Left lobe of liver (tissue), 2 donors: ENCODE results near the gene TBC1D3I. TPM values are rescaled to one million over a fixed set of nuclear protein-coding genes. Genes with fewer than 3 reads are reported as not detected.
"Not testable (repeated sequence)": the region's sequence is repeated elsewhere in the genome, so short reads cannot be mapped to it uniquely, and the experiment has no call there.

ENCODE experiments used
- ATAC-seq: fragments of 200-7000 bp; cut with Tn5 transposase; one replicate; pipeline ENCODE4 v1.9.1; 2020; ENCODE audit warnings: mild to moderate bottlenecking, moderate library complexity
- DNase-seq: peaks from one replicate; pipeline ENCODE4 v3.0.0-alpha.2; 2020; ENCODE audit warnings: low spot score
- total RNA-seq: library from RNA; stranded (reverse); gene quantifications from one replicate; pipeline ENCODE4 v1.2.1, GENCODE V29; 2021
- donor health status: DM: no; HTN: no; CAD: no; lungs with moderate emphysema.
- donor health status: DM: no; HTN: yes; CAD: no.

The TBC1D3I gene
- 0.58 TPM for total RNA-seq

DNA sequence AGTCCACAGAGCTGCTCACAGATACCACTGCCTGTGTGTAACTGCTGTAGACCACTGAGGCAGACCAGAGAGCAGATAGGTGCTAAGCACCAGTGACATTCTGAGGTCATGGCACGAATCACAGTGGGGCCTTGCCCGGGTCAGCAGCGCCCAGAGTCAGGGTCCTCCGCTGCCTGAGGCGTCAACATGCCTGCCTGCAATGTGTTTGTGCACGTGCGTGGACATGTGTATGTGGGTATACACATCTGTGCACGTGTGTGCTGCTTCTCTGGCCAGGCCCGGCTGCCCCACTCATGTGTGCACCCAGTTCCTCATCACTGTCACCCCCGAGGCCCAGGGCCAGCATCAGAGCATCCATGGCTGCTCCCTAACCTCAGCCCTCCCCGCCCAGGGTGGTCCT, at the start of gene TBC1D3I:
TBC1D3I (minus strand) TSS at position 101 of the 400 bp plus-strand sequence. CDS start 1,585 bp downstream, outside the sequence.
- not testable (repeated sequence) for ATAC-seq

GRCh38 chr17:36295161-36295560, 30.8 kb upstream of the TBC1D3I start:
- not testable (repeated sequence) for DNase-seq, ATAC-seq

More for the DNA sequence above, at the start of gene TBC1D3I:
- DNase-seq, result not testable (repeated sequence)

DNA sequence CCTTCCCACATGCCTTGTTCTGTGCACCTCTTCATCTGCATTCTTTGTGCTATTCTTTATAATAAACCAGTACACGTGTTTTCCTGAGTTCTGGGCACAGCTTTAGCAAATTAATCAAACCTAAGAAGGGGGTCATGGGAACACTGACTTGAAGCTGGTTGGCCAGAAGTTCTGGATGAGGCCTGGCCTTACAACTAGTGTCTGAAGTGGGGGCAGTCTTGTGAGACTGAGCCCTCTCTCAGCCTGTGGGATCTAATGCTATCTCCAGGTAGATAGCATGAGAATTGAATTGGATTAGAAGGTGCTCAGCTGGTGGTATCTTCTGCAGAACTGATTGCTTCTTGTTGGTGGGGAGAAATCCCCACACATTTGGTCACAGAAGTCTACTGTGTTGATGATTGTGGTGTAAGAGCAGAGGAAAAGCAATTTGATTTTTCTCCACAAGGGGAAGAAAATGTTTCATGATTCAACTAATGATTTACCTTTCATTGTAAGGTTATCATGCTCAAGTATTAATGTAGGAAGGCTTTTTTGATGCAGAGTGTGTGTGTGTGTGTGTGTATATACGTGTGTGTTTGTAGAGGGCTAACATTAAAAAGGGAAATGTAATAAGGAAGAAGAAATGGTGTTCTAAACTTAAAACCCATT, 25.7 kb upstream of the TBC1D3I start:
- DNase-seq, result not testable (repeated sequence)
- peak; percentile 42 for ATAC-seq

GRCh38 chr17:36284219-36284618, 19.8 kb upstream of the TBC1D3I start:
- not testable (repeated sequence) for DNase-seq, ATAC-seq

DNA sequence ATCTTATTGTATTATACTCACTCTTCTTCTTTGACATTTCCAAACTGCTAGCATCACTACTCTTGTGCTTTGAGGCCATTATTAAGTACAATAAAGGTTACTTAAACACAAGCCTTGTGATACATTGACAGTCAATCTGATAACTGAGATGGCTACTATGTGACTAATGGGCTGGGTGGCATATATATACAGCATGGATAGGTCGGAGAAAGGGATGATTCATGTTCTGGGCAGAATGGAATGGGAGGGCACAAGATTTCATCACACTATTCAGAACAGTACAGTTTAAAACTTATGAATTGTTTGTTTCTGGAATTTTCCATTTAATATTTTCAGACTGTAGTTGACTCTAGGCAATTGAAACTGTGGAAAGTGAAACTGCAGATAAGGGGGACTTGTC, 18.9 kb upstream of the TBC1D3I start:
- ATAC-seq, DNase-seq: not testable (repeated sequence)

GRCh38 chr17:36242046-36242445, 22.3 kb downstream of the TBC1D3I start:
- not testable (repeated sequence) for ATAC-seq, DNase-seq

GRCh38 chr17:36229644-36230043, 34.7 kb downstream of the TBC1D3I start:
- DNase-seq, ATAC-seq: not testable (repeated sequence)

DNA sequence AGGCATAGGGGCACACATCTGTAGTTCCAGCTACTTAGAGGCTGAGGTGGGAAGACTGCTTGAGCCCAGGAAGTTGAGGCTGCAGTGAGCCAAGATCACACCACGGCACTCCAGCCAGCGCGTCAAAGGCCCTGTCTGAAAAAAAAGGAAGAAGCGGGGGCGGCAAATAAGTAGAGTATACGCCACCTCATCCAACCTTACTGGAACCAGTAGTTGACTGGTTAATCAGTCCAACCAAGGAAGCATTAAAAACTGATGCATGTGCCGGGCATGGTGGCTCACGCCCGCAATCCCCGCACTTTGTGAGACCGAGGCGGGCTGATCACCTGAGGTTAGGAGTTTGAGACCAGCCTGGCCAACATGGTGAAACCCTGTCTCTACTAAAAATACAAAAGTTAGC, 41.4 kb downstream of the TBC1D3I start:
- ATAC-seq, DNase-seq: not testable (repeated sequence)

DNA sequence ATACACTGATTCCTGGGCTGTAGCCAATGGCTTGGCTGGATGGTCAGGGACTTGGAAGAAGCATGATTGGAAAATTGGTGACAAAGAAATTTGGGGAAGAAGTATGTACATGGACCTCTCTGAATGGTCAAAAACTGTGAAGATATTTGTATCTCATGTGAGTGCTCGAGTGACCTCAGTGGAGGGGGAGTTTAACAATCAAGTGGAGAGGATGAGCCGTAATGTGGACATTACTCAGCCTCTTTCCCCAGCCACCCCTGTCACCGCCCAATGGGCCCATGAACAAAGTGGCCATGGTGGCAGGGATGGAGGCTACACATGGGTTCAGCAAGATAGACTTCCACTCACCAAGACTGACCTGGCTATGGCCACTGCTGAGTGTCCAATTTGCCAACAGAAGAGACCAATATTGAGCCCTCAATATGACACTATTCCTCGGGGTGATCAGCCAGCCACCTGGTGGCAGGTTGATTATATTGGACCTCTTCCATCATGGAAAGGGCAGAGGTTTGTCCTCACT, 42.7 kb downstream of the TBC1D3I start:
- DNase-seq, ATAC-seq: not testable (repeated sequence)

DNA sequence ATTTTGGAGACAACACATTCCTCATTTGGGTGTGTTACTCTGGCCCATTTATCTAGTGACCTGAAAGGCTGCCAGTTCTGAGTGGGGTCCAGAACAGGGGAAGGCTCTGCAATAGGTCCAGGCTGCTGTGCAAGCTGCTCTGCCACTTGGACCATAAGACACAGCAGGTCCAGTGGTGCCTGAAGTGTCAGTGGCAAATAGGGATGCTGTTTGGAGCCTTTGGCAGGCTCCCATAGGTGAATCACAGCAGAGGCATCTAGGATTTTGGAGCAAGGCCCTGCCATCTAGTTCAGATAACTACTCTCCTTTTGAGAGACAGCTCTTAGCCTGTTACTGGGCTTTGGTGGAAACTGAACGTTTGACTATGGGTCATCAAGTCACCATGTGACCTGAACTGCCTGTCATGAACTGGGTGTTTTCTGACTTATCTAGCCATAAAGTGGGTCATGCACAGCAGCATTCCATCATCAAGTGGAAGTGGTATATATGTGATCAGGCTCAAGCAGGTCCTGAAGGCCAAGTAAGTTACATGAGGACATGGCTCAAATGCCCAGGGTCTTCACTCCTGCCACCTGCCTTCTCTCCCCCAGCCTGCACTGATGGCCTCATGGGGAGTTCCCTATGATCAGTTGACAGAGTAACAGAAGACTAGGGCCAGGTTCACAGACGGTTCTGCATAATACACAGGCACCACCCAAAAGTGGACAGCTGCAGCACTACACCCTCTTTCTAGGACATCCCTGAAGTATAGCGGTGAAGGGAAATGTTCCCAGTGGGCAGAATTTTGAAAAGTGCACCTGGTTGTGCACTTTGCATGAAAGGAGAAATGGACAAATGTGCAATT, 43.4 kb downstream of the TBC1D3I start:
- DNase-seq, ATAC-seq: not testable (repeated sequence)

DNA sequence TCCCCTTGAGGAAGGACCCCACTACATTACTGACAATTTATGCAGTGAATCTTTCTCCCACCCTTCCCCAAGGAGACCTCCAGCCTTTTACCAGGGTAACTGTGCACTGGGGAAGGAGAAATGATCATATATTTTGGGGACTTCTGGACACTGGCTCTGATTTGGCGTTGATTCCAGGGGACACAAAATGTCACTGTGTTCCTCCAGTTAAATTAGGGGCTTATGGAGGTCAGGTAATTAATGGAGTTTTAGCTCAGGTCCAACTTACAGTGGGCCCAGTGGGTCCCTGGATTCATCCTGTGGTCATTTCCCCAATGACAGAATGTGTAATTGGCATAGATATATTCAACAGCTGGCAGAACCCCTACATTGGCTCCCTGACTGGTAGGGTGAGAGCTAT, 44.8 kb downstream of the TBC1D3I start:
- ATAC-seq, DNase-seq: not testable (repeated sequence)

GRCh38 chr17:36215406-36216308, 48.7 kb downstream of the TBC1D3I start:
- ATAC-seq, DNase-seq: not testable (repeated sequence)

- ATAC-seq, result no peak
Observed at GRCh38 chr17:36214918-36215317, 49.5 kb downstream of the TBC1D3I start.

GRCh38 chr17:36213695-36214094, 50.7 kb downstream of the TBC1D3I start:
- ATAC-seq (no peak), DNase-seq (no peak)

More at GRCh38 chr17:36214918-36215317, 49.5 kb downstream of the TBC1D3I start:
- no peak for DNase-seq

DNA sequence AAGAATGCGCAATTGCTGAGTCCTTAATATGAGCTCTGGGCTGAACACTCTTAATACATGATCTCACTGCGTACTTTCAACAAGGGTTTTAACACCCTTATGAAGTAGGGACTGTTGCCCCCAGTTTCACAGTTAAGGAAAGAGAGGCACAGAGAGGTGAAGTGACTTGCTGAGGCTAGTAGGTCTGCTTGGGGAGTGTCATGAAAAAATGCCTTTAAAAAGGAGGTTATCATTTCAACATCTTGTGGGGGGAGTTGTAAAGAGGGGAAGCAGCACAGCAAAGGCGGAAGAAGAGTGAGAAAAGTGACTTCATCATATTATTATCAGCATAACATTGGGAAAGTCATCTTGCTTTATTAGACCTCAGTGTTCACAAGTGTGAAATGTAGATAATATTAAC, 51.4 kb downstream of the TBC1D3I start:
- DNase-seq (no peak), ATAC-seq (no peak)

DNA sequence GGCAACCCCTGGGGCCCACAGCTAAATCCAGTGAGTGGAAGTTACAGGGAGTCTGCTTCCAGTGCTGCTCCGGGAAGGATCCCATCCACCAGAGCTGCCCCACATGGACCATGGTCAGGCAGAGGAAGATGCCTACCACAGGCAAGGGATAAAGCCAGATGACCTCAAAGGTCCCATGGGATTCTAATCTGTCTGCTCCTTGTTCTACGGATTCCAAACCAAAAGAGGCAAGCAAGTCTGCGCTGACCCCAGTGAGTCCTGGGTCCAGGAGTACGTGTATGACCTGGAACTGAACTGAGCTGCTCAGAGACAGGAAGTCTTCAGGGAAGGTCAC, 52.1 kb downstream of the TBC1D3I start:
- ATAC-seq, result no peak
- no peak for DNase-seq

DNA sequence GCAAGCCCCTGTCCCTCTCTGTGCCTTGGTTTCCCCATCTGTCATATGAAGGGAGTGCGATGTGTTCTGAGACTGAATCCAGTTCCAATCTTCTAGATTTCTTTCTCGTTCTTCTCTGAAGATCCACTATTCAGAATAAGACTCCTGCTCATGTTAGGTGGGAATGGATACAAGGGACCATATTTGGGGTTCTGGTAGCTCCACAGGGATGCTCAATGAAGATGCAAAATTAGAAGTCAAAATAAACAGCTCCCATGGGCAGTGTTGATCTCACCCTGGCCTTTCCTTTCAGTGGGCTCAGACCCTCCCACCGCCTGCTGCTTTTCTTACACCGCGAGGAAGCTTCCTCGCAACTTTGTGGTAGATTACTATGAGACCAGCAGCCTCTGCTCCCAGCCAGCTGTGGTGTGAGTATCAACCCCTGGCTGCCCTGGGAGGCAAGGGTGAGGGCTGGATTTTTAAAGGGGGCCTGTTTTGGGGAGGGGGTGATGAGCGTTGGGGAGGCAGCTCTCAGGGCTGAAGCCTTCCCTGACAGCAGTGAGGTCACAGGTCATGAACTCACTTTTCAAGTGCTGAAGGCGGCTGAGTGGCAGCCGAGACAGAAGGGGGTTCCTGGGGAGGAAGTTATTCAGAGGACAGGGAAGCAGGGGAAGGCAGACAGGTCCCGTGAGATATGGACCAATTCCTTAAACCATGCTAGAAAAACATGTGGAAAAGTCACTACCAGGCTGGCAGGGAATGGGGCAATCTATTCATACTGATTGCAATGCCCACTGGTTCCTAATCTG, 52.7 kb downstream of the TBC1D3I start:
- not testable (repeated sequence) for DNase-seq, ATAC-seq

DNA sequence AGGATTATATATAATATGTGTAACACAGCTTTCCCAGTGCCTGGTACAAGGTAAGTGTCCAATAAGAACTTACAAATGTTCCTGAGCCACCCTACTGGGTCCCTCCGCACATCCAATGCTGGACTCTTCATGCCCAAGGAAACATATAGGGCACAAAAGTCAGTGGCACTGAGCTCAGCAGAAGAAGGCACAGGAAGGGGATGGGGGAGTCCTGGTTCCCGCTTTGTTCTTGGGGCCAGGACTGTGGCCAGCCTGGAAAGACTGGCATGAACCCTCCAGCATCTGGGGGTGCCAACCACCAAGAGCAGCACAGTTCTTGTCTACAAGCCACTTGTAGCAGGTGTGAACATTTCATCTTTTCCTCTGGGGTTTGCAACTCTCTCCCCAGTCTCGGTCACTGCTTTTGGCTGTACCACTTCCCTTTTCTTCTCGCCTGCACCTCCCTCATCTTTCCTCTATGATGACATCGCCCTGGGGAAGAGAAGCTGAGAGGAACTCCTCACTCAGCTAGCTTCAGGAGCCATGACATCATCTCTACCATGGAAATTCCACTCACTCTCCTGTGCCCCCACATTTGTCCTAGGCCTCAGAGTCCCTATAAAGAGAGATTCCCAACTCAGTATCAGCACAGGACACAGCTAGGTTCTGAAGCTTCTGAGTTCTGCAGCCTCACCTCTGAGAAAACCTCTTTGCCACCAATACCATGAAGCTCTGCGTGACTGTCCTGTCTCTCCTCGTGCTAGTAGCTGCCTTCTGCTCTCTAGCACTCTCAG, 53.7 kb downstream of the TBC1D3I start, which contains the start of gene CCL4L2:
CCL4L2 (plus strand) TSS at position 625 of the 773 bp plus-strand sequence.
- DNase-seq, result not testable (repeated sequence)
- peak; percentile 55 for ATAC-seq

DNA sequence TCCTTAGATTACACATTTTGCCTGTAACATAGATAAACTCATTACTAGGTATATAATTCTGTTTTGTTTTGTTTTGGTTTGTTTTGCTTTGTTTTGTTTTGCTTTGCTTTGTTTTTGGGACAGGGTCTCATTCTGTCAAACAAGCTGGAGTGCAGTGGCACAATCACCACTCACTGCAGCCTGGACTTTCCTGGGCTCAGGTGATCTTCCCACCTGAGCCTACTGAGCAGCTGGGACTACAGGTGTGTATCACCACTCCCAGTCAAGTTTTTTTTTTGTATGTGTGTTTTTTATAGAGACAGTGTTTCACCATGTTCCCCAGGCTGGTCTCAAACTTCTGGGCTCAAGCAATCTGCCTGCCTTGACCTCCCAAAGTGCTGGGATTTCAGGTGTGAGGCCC, 54.8 kb downstream of the TBC1D3I start:
- ATAC-seq (no peak), DNase-seq (no peak)
